A673 (cell line): ENCODE data around the gene WRNIP1. TPM values are rescaled to one million over a fixed set of nuclear protein-coding genes. Genes with fewer than 3 reads are reported as not detected.

ENCODE experiments used
- BruUV-seq: library from RNA; stranded (reverse); fragments of 400-500 nt; replicated peaks from 2 replicates; lab custom pipeline; 2021; lab: Mats Ljungman, UMichigan
- CTCF ChIA-PET: fragments of 300-600 bp; sonication (Branson Sonifier 250); formaldehyde crosslinking; loops from one replicate; lab custom pipeline; 2022; ENCODE audit warnings: antibody characterized with exemption; lab: Charles Lee
- POLR2A ChIA-PET: fragments of 300-600 bp; sonication (Branson Sonifier 250); formaldehyde crosslinking; loops from one replicate; lab custom pipeline; 2022; ENCODE audit warnings: antibody characterized with exemption; ENCODE audit not compliant: low non-redundant PET; lab: Charles Lee
- DNase-seq: peaks from one replicate; pipeline ENCODE4 v3.0.0-alpha.2; 2015; ENCODE audit warnings: low spot score
- H3K27ac ChIP-seq: fragments of 200-600 bp; sonication (generic); 2 replicates; pipeline ENCODE4 v1.5.1; 2016; ENCODE audit warnings: mixed run types, low read depth, mild to moderate bottlenecking, mixed read lengths, antibody characterized with exemption, low read length; ENCODE audit not compliant: poor library complexity, severe bottlenecking
- H3K27me3 ChIP-seq: fragments of 200-600 bp; sonication (generic); replicated peaks from 2 replicates; pipeline ENCODE4 v1.6.1; 2017; ENCODE audit warnings: mixed run types, low read depth, mild to moderate bottlenecking, mixed read lengths, antibody characterized with exemption, low read length; ENCODE audit not compliant: insufficient read depth, poor library complexity
- H3K36me3 ChIP-seq: fragments of 200-600 bp; sonication (generic); 2 replicates; pipeline ENCODE4 v1.6.1; 2016; ENCODE audit warnings: mixed run types, mild to moderate bottlenecking, mixed read lengths, antibody characterized with exemption, low read length; ENCODE audit not compliant: insufficient read depth, poor library complexity, severe bottlenecking
- H3K4me1 ChIP-seq: fragments of 200-600 bp; sonication (generic); 2 replicates; pipeline ENCODE4 v1.6.1; 2017; ENCODE audit warnings: mixed run types, mild to moderate bottlenecking, mixed read lengths, antibody characterized with exemption, low read length; ENCODE audit not compliant: insufficient read depth, poor library complexity, severe bottlenecking
- H3K4me3 ChIP-seq: fragments of 200-600 bp; sonication (generic); 2 replicates; pipeline ENCODE4 v1.5.1; 2016; ENCODE audit warnings: low read depth, mixed run types, mild to moderate bottlenecking, mixed read lengths, low read length; ENCODE audit not compliant: poor library complexity, severe bottlenecking
- H3K9me3 ChIP-seq: fragments of 200-600 bp; sonication (generic); 2 replicates; pipeline ENCODE4 v1.6.1; 2016; ENCODE audit warnings: mixed run types, low read depth, mild to moderate bottlenecking, mixed read lengths, antibody characterized with exemption, low read length; ENCODE audit not compliant: poor library complexity, severe bottlenecking
- CTCF ChIP-seq: fragments of 300-800, 200-600 bp; sonication (generic); conservative IDR thresholded peaks from 2 replicates; pipeline ENCODE4 v1.5.1; 2017; ENCODE audit warnings: low read depth, mild to moderate bottlenecking, antibody characterized with exemption, low read length, moderate library complexity, mixed read lengths
- EZH2 ChIP-seq: fragments of 200-600 bp; sonication (generic); IDR thresholded peaks from 2 replicates; pipeline ENCODE4 v1.6.1; 2017; ENCODE audit warnings: borderline replicate concordance, low read depth, mild to moderate bottlenecking, mixed read lengths, antibody characterized with exemption, low read length; ENCODE audit not compliant: poor library complexity, severe bottlenecking
- intact Hi-C: fragments of 100-400 bp; cut with micrococcal nuclease; formaldehyde crosslinking; loops from one replicate; pipeline ENCODE4 v1.10.0; 2022; ENCODE audit not compliant: unreplicated experiment
- total RNA-seq: library from RNA; stranded (reverse); gene quantifications from 2 replicates; pipeline ENCODE4 v1.2.3, GENCODE V29; 2021

Gene WRNIP1
- total RNA-seq, 1 experiment from 2014 or later = 49.3 TPM

DNA sequence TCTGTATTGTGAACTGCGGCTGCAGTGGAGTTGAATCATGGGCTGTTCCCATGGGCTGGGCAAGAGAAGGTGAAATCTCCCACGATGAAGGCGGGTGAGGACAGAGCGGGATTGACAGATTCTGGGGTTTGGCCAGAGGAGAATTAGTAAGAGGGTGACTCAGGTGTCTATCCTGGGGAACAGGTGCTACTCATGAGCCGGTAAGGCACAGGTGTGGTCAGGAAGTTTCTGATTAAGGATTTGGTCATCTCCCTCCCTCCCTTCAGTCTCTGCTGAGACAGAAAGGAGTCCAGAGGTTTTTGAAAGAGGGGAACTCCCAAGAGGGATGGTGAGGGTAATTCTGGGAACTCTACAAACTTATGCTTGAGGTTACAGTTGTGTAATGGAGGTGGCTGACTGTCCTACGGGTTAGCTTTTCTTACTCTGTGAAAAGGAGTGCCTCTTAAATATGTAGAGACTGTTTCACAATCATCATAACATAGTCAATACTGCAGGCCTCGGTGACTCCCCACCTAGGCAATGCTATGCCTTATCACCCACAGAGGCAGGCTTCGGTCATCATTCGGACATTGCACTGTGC is 45.0 kb downstream of the WRNIP1 start:
- Histone ChIP-seq H3K4me3 (no peak overlapping the region), H3K27ac (no peak overlapping the region), H3K27me3 (no peaks in the 10 kb centered on the region), H3K36me3 (no peaks in the 10 kb centered on the region), H3K4me1 (peaks cover 10% of the 10 kb centered on the region), H3K9me3 (no peaks in the 10 kb centered on the region)
- ChIA-PET CTCF (no interaction called here), POLR2A (no interaction called here)
- intact Hi-C loops = no loop called here
- DNase-seq = no peak
- no TSS peak for BruUV-seq
- TF ChIP-seq EZH2 = no peak
- TF ChIP-seq CTCF = no peak

DNA sequence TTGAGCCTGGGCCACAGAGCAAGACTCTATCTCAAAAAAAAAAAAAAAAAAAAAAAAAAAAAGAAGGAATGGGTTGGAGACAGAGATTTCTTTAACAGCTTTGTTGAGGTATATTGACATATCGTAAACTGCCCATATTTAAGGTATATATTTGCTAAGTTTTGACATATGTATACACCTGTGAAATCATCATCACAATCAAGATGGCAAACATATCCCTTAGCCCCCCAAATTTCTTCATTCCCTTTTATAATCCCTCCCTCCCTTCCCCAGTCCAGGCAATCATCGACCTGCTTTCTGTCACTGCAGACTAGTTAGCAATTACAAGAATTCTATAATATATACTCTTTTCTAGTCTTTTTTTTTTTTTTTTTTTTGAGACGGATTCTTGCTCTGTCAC is 47.5 kb downstream of the WRNIP1 start:
- TF ChIP-seq CTCF (no peak), EZH2 (no peak)
- DNase-seq = no peak
- H3K9me3 ChIP-seq = peaks cover 7% of the 10 kb centered on the region
- POLR2A ChIA-PET = interaction anchor here (0.6 kb wide), 1 partner anchor 46 kb away, joined by 7 read pairs; no protein-coding TSS in a partner anchor
- H3K27me3 ChIP-seq = no peaks in the 10 kb centered on the region
- H3K27ac ChIP-seq = no peak overlapping the region
- no peaks in the 10 kb centered on the region for H3K4me1 ChIP-seq
- no TSS peak for BruUV-seq
- H3K4me3 ChIP-seq = no peak overlapping the region
- CTCF ChIA-PET = no interaction called here
- no peaks in the 10 kb centered on the region for H3K36me3 ChIP-seq
- intact Hi-C loops = no loop called here

DNA sequence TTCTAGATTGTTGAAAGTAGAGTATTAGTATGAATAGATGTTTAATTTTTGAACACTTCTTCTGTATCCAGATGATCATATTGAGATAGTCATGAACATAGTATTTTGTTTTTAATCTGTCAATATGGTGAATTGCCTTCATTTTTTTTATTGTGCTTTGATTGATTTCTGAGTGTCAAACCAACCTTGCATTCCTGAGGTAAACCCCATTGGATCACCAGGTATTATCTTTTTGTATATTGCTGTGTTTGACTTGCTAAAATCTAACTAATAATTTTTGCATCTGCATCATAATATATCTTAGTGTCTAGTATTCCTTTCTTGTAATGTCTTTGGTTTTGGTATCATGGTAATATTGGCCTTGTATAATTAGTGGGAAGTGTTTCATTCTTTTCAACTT is 51.0 kb downstream of the WRNIP1 start:
- no peak overlapping the region for H3K4me3 ChIP-seq
- no peak for DNase-seq
- POLR2A ChIA-PET = no interaction called here
- no TSS peak for BruUV-seq
- no peaks in the 10 kb centered on the region for H3K4me1 ChIP-seq
- no peak overlapping the region for H3K27ac ChIP-seq
- CTCF ChIA-PET = no interaction called here
- intact Hi-C loops = no loop called here
- H3K27me3 ChIP-seq = no peaks in the 10 kb centered on the region
- TF ChIP-seq EZH2 = no peak
- TF ChIP-seq CTCF = no peak
- peaks cover 7% of the 10 kb centered on the region for H3K9me3 ChIP-seq
- H3K36me3 ChIP-seq = no peaks in the 10 kb centered on the region
